ENCODE data around the gene SLC30A2. TPM values are rescaled to one million over a fixed set of nuclear protein-coding genes. Genes with fewer than 3 reads are reported as not detected.

The SLC30A2 gene
- total and polyA plus RNA-seq, 9 of the 15 experiments (the other 6 are each of a cell fraction or from before 2014, with no cell fraction given): 0.01 to 0.18 (median 0.06) TPM; not detected in 3

- TF ChIP-seq E2F1 (CRISPR knock-in tag; IDR thresholded peaks at IDR 0.05) (no peak), XRCC3 (IDR thresholded peaks at IDR 0.05) (no peak), CTCFL (IDR thresholded peaks at IDR 0.05; ENCODE audit: borderline replicate concordance, insufficient read depth, low read depth, low read length, poor library complexity, severe bottlenecking) (no peak), EGR1 (conservative IDR thresholded peaks at IDR 0.05) (no peak), ZNF263 (CRISPR knock-in tag; IDR thresholded peaks at IDR 0.05; ENCODE audit: borderline replicate concordance) (no peak), CBFA2T2 (conservative IDR thresholded peaks at IDR 0.05) (peak; percentile 51), ZBTB43 (CRISPR knock-in tag; IDR thresholded peaks at IDR 0.05) (no peak), MGA (IDR thresholded peaks at IDR 0.05) (peak; percentile 79)
Observed at GRCh38 chr1:26049531-26050247, 3.8 kb upstream of the SLC30A2 start (continued).
